ENCODE data around the gene PGBD5. TPM values are rescaled to one million over a fixed set of nuclear protein-coding genes. Genes with fewer than 3 reads are reported as not detected.

PGBD5 gene
- total and polyA plus RNA-seq, 2 of the 13 experiments (the other 11 are each of a cell fraction or from before 2014, with no cell fraction given), result 0.04 to 0.13 TPM

DNA sequence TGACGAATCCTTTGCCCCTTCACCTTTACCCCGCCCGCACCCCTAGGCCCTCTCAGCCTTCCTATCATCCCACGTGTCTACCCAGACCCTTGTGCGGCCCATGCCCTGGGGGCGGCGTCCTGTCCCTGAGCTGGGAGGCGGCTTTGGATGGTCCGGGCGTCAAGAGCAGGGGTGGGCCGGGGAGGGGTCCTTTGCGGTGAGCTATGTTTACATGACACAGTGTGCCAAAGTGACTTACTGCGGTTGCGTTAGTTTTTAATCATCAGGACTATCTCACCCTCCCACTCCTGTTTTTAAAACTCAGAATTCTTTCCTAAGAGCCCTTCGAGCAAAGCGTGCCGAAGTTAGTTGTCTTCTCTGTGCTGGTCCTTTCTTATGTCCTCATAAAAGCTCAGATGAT is 144.6 kb downstream of the PGBD5 start:
- no TSS peak for BruUV-seq (replicated peaks)
- H3K4me2 ChIP-seq (ENCODE audit: low read depth, low read length), result no peak overlapping the region
- ChIA-PET POLR2A (no interaction called here), CTCF (ENCODE audit: low intra/inter-chr PET ratio, low total read pairs) (no interaction called here)
- intact Hi-C loops (cut with micrococcal nuclease; ENCODE audit: unreplicated experiment) (no loop called here), in situ Hi-C loops (cut with HindIII; ENCODE audit: extremely low pct_ligation_motif_present, low pct_unique_long_range_greater_than_20kb) (no loop called here)
- H3K4me1 ChIP-seq (ENCODE audit: insufficient read depth, low read length), result peaks cover 9% of the 10 kb centered on the region
- no peaks in the 10 kb centered on the region for H3K9me3 ChIP-seq (ENCODE audit: low read length)
- TF ChIP-seq, protein P1, sequence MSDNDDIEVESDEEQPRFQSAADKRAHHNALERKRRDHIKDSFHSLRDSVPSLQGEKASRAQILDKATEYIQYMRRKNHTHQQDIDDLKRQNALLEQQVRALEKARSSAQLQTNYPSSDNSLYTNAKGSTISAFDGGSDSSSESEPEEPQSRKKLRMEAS (IDR thresholded peaks at IDR 0.05), result no peak
- TF ChIP-seq, protein P2, sequence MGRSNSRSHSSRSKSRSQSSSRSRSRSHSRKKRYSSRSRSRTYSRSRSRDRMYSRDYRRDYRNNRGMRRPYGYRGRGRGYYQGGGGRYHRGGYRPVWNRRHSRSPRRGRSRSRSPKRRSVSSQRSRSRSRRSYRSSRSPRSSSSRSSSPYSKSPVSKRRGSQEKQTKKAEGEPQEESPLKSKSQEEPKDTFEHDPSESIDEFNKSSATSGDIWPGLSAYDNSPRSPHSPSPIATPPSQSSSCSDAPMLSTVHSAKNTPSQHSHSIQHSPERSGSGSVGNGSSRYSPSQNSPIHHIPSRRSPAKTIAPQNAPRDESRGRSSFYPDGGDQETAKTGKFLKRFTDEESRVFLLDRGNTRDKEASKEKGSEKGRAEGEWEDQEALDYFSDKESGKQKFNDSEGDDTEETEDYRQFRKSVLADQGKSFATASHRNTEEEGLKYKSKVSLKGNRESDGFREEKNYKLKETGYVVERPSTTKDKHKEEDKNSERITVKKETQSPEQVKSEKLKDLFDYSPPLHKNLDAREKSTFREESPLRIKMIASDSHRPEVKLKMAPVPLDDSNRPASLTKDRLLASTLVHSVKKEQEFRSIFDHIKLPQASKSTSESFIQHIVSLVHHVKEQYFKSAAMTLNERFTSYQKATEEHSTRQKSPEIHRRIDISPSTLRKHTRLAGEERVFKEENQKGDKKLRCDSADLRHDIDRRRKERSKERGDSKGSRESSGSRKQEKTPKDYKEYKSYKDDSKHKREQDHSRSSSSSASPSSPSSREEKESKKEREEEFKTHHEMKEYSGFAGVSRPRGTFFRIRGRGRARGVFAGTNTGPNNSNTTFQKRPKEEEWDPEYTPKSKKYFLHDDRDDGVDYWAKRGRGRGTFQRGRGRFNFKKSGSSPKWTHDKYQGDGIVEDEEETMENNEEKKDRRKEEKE (IDR thresholded peaks at IDR 0.05), result no peak
- TF ChIP-seq ZNF557 (CRISPR knock-in tag; IDR thresholded peaks at IDR 0.05), result no peak
- TF ChIP-seq CC2D1A (CRISPR knock-in tag; IDR thresholded peaks at IDR 0.05), result no peak
- TF ChIP-seq ZNF12 (CRISPR knock-in tag; IDR thresholded peaks at IDR 0.05), result no peak
- WGBS (ENCODE audit: low lambda C conversion rate), result 98% methylated on average over 17 of the region's 17 CpGs
- no peak overlapping the region for H2AFZ ChIP-seq (ENCODE audit: low read length)
- H3K79me2 ChIP-seq (ENCODE audit: insufficient read depth, low read length), result no peaks in the 10 kb centered on the region
- H3K27ac ChIP-seq (ENCODE audit: extremely low read length, insufficient read depth, low read length), result no peak overlapping the region
- peaks cover 3 to 19% of the 10 kb centered on the region in 2 experiments; a peak in 3 of 5 replicates for H3K36me3 ChIP-seq (replicated peaks in 1 of 2; ENCODE audit: control insufficient read depth in 1 of 2, insufficient read depth in 2 of 2, low read length in 2 of 2)
- no peaks in the 10 kb centered on the region for H3K27me3 ChIP-seq (ENCODE audit: control insufficient read depth in 1 of 2, insufficient read depth in 2 of 2, low read length in 2 of 2)
- no peak for FAIRE-seq
- H4K20me1 ChIP-seq (ENCODE audit: insufficient read depth, low read length), result no peaks in the 10 kb centered on the region
- DNase-seq (ENCODE audit: low spot score), result no peak
- no peak overlapping the region for H3K4me3 ChIP-seq (replicated peaks in 1 of 3; ENCODE audit: insufficient read depth in 1 of 3, low read depth in 2 of 3, low read length in 3 of 3)
- H3K9ac ChIP-seq (ENCODE audit: insufficient read depth, low read depth, low read length), result no peak overlapping the region
- ATAC-seq, result no peak

DNA sequence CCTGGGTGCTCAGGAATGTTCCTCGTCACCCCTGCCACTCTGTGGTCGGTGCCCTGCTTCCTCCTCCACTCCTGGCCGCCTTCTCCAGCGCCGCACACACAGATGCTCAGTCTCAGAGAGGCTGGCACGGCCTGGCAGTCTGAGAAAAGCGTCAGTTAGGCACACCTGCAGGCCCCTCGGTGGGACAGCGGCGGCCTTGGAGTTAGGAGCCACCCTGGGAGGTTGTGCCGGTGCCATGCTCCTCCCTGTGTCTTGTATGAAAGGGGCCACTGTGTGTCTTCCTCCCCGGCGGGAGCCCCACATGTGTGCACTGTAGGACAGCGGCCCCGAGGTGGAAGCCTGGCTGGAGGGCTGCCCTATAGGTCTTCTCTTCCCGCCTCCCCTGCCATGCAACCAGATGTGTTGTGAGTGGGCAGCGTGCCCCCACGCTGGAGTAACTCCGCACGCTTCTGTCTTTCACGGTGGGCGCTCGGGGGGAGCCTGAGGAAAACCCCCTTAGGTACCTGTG is 145.2 kb downstream of the PGBD5 start:
- Histone ChIP-seq H2AFZ (ENCODE audit: low read length) (no peak overlapping the region), H3K9me3 (ENCODE audit: low read length) (no peaks in the 10 kb centered on the region), H3K4me3 (replicated peaks in 1 of 3; ENCODE audit: insufficient read depth in 1 of 3, low read depth in 2 of 3, low read length in 3 of 3) (no peak overlapping the region), H3K9ac (ENCODE audit: insufficient read depth, low read depth, low read length) (no peak overlapping the region), H3K36me3 (replicated peaks in 1 of 2; ENCODE audit: control insufficient read depth in 1 of 2, insufficient read depth in 2 of 2, low read length in 2 of 2) (peaks cover 3 to 25% of the 10 kb centered on the region in 2 experiments; a peak in 4 of 5 replicates), H4K20me1 (ENCODE audit: insufficient read depth, low read length) (no peaks in the 10 kb centered on the region), H3K27ac (ENCODE audit: extremely low read length, insufficient read depth, low read length) (no peak overlapping the region), H3K27me3 (ENCODE audit: control insufficient read depth in 1 of 2, insufficient read depth in 2 of 2, low read length in 2 of 2) (no peaks in the 10 kb centered on the region), H3K79me2 (ENCODE audit: insufficient read depth, low read length) (no peaks in the 10 kb centered on the region), H3K4me1 (ENCODE audit: insufficient read depth, low read length) (peaks cover 9% of the 10 kb centered on the region), H3K4me2 (ENCODE audit: low read depth, low read length) (no peak overlapping the region)
- ChIA-PET POLR2A (no interaction called here), CTCF (ENCODE audit: low intra/inter-chr PET ratio, low total read pairs) (no interaction called here)
- intact Hi-C loops (cut with micrococcal nuclease; ENCODE audit: unreplicated experiment), result no loop called here
- in situ Hi-C loops (cut with HindIII; ENCODE audit: extremely low pct_ligation_motif_present, low pct_unique_long_range_greater_than_20kb), result no loop called here
- ATAC-seq, result no peak
- no peak for FAIRE-seq
- BruUV-seq (replicated peaks), result no TSS peak
- 95% methylated on average over 13 of the region's 23 CpGs for WGBS (ENCODE audit: low lambda C conversion rate)
- DNase-seq (ENCODE audit: low spot score), result no peak
- TF ChIP-seq RARA (CRISPR knock-in tag; IDR thresholded peaks at IDR 0.05), result no peak
- no peak for TF ChIP-seq KDM5A (IDR thresholded peaks at IDR 0.05; ENCODE audit: borderline replicate concordance, low read length)
- TF ChIP-seq ZNF234 (CRISPR knock-in tag; conservative IDR thresholded peaks at IDR 0.05), result no peak
- TF ChIP-seq ZNF501 (CRISPR knock-in tag; IDR thresholded peaks at IDR 0.05), result no peak
- no peak for TF ChIP-seq POLR2AphosphoS2 (IDR thresholded peaks at IDR 0.05; ENCODE audit: low read depth, low read length)
- TF ChIP-seq ATF7-NPFF (CRISPR knock-in tag; IDR thresholded peaks at IDR 0.05; ENCODE audit: low read depth), result no peak
- no peak for TF ChIP-seq ZNF274 (CRISPR knock-in tag; IDR thresholded peaks at IDR 0.05)
- no peak for TF ChIP-seq SIN3A (IDR thresholded peaks at IDR 0.05; ENCODE audit: borderline replicate concordance, low read depth, low read length)
- TF ChIP-seq ZNF891 (CRISPR knock-in tag; IDR thresholded peaks at IDR 0.05), result no peak
- no peak for TF ChIP-seq RBM39 (IDR thresholded peaks at IDR 0.05; ENCODE audit: low read depth, low read length, poor library complexity, severe bottlenecking)
- no peak for TF ChIP-seq ZNF432 (CRISPR knock-in tag; IDR thresholded peaks at IDR 0.05; ENCODE audit: borderline replicate concordance)
- no peak for TF ChIP-seq EED (CRISPR knock-in tag; IDR thresholded peaks at IDR 0.05)
- no peak for TF ChIP-seq JUN (CRISPR knock-in tag; IDR thresholded peaks at IDR 0.05)
- no peak for TF ChIP-seq MIER2 (CRISPR knock-in tag; IDR thresholded peaks at IDR 0.05)
